Measurements from ENCODE around the gene NDRG4. TPM values are rescaled to one million over a fixed set of nuclear protein-coding genes. Genes with fewer than 3 reads are reported as not detected.

Gene NDRG4
- total and polyA plus RNA-seq, 12 donors: 139 to 952 (median 336) TPM

GRCh38 chr16:58497935-58498334 is 2.0 kb upstream of the NDRG4 start:
- Histone ChIP-seq H3K36me3 (replicated peaks in 1 of 2) (no peaks in the 10 kb centered on the region), H3K27me3 (no peaks in the 10 kb centered on the region), H3K9me3 (replicated peaks in 1 of 3) (no peaks in the 10 kb centered on the region), H3K4me3 (no peak overlapping the region), H3K27ac (peak overlapping the region in 3 of 5 donors; percentile 6 to 57 (median 25)), H3K4me1 (replicated peaks in 1 of 2) (peaks cover 25 to 43% of the 10 kb centered on the region in 2 donors)
- intact Hi-C loops (cut with DNase I): no loop called here
- 40 to 51% (median 45%) methylated on average over 4 to 5 of the region's 5 CpGs for WGBS, 4 donors
- TF ChIP-seq CTCF (IDR thresholded peaks at IDR 0.05) (no peak), POLR2A (IDR thresholded peaks at IDR 0.05) (no peak)
- peak in 2 of 7 donors; percentile 41 to 42 for DNase-seq

GRCh38 chr16:58498341-58499091 is 1.4 kb upstream of the NDRG4 start:
- Histone ChIP-seq H3K27ac (peak overlapping the region in 3 of 5 donors; percentile 6 to 57 (median 25)), H3K36me3 (replicated peaks in 1 of 2) (peaks cover 0 to 2% of the 10 kb centered on the region in 2 donors), H3K27me3 (no peaks in the 10 kb centered on the region), H3K4me1 (replicated peaks in 1 of 2) (peaks cover 25 to 43% of the 10 kb centered on the region in 2 donors), H3K4me3 (no peak overlapping the region), H3K9me3 (replicated peaks in 1 of 3) (no peaks in the 10 kb centered on the region)
- 71 to 78% (median 76%) methylated on average over 6 to 9 of the region's 9 CpGs for WGBS, 4 donors
- DNase-seq: peak in 1 of 7 donors; percentile 21
- intact Hi-C loops (cut with DNase I): no loop called here
- no peak for TF ChIP-seq CTCF (IDR thresholded peaks at IDR 0.05)
- no peak for TF ChIP-seq POLR2A (IDR thresholded peaks at IDR 0.05)

GRCh38 chr16:58499092-58499511 is 841 bp upstream of the NDRG4 start:
- Histone ChIP-seq H3K9me3 (replicated peaks in 1 of 3) (no peaks in the 10 kb centered on the region), H3K4me1 (replicated peaks in 1 of 2) (peaks cover 25 to 43% of the 10 kb centered on the region in 2 donors), H3K27ac (peak overlapping the region in 2 of 5 donors; percentile 22 to 57), H3K27me3 (no peaks in the 10 kb centered on the region), H3K4me3 (no peak overlapping the region), H3K36me3 (replicated peaks in 1 of 2) (peaks cover 0 to 8% of the 10 kb centered on the region in 2 donors)
- DNase-seq: peak in 1 of 7 donors; percentile 12
- no peak for TF ChIP-seq CTCF (IDR thresholded peaks at IDR 0.05)
- no peak for TF ChIP-seq POLR2A (IDR thresholded peaks at IDR 0.05)
- 76 to 90% (median 81%) methylated on average over 8 to 10 of the region's 10 CpGs for WGBS, 4 donors
- intact Hi-C loops (cut with DNase I): no loop called here

- TF ChIP-seq POLR2A (IDR thresholded peaks at IDR 0.05) (no peak), CTCF (IDR thresholded peaks at IDR 0.05) (no peak)
- Histone ChIP-seq H3K27me3 (no peaks in the 10 kb centered on the region), H3K4me1 (replicated peaks in 1 of 2) (peaks cover 16 to 28% of the 10 kb centered on the region in 2 donors), H3K36me3 (replicated peaks in 1 of 2) (peaks cover 0 to 12% of the 10 kb centered on the region in 2 donors), H3K27ac (peak overlapping the region in 2 of 5 donors; percentile 45 to 57), H3K9me3 (replicated peaks in 1 of 3) (no peaks in the 10 kb centered on the region), H3K4me3 (peak overlapping the region in 1 of 4 donors; percentile 19)
- DNase-seq: peak in 1 of 7 donors; percentile 36
- intact Hi-C loops (cut with DNase I): loop anchor here in 1 of 2 donors (10.0 kb wide), 1 partner anchor 134 kb away; no protein-coding TSS in a partner anchor
- WGBS, 4 donors: 12 to 32% (median 28%) methylated on average over 7 to 36 of the region's 36 CpGs
Observed at GRCh38 chr16:58500430-58501241, 693 bp downstream of the NDRG4 start.
